MM.1S (cell line): Measurements from ENCODE around the gene NFIX.

Experiments
- CTCF ChIP-seq: fragments of 300-600 bp; sonication (generic); IDR thresholded peaks from 2 replicates; pipeline ENCODE4 v1.5.1; 2016; ENCODE audit warnings: antibody characterized with exemption, low read length, mixed read lengths
- EZH2 ChIP-seq: fragments of 300-600 bp; sonication (generic); optimal IDR thresholded peaks from 2 replicates; pipeline ENCODE3; 2017; ENCODE audit warnings: low read depth, mild to moderate bottlenecking, antibody characterized with exemption, low read length, mixed read lengths

GRCh38 chr19:12991296-12991695, 4.0 kb upstream of the NFIX start:
- TF ChIP-seq CTCF, result no peak
- no peak for TF ChIP-seq EZH2
